ENCODE measurements around the gene LRRC41.
"Not testable (repeated sequence)": the region's sequence is repeated elsewhere in the genome, so short reads cannot be mapped to it uniquely, and the experiment has no call there.

The LRRC41 gene

GRCh38 chr1:46243831-46244230, 59.6 kb downstream of the LRRC41 start:
- not testable (repeated sequence) for DNase-seq

GRCh38 chr1:46242918-46243317, 60.5 kb downstream of the LRRC41 start:
- DNase-seq, result no peak

GRCh38 chr1:46241733-46242132, 61.7 kb downstream of the LRRC41 start:
- DNase-seq, result not testable (repeated sequence)

- DNase-seq, result peak; percentile 88
Observed at GRCh38 chr1:46238865-46239264, 64.6 kb downstream of the LRRC41 start.

GRCh38 chr1:46236882-46237281, 66.5 kb downstream of the LRRC41 start:
- no peak for DNase-seq

GRCh38 chr1:46231231-46231630, 72.2 kb downstream of the LRRC41 start:
- not testable (repeated sequence) for DNase-seq

Data from inflammatory macrophage treated with lipopolysaccharide for 4 hours (primary cell).